Measurements from ENCODE around the gene C16orf96. TPM values are rescaled to one million over a fixed set of nuclear protein-coding genes. Genes with fewer than 3 reads are reported as not detected.
A peak's percentile ranks its signal among the peaks of the same experiment; 100 is the strongest.

C16orf96 gene
- total RNA-seq, 1 experiment from 2014 or later, result 0.15 TPM

- H4K20me1 ChIP-seq (ENCODE audit: insufficient read depth), result peaks cover 39% of the 10 kb centered on the region
- no peaks in the 10 kb centered on the region for H3K9me2 ChIP-seq (ENCODE audit: insufficient read depth)
- peaks cover 42% of the 10 kb centered on the region for H3K4me1 ChIP-seq (replicated peaks; ENCODE audit: insufficient read depth)
- no peaks in the 10 kb centered on the region for H3K27me3 ChIP-seq (ENCODE audit: insufficient read depth, low read depth)
- TF ChIP-seq EZH2 (IDR thresholded peaks at IDR 0.05; ENCODE audit: low read depth), result no peak
- no peak for TF ChIP-seq CTCF (conservative IDR thresholded peaks at IDR 0.05)
- peaks cover 23% of the 10 kb centered on the region for H3F3A ChIP-seq (ENCODE audit: insufficient read depth, low read depth)
- H3K79me2 ChIP-seq (ENCODE audit: low read depth), result peaks cover 60% of the 10 kb centered on the region
- peak within 1 kb of the TSS; percentile 62 for H3K27ac ChIP-seq
- no peaks in the 10 kb centered on the region for H3K9me3 ChIP-seq (ENCODE audit: insufficient read depth, low read depth)
- ChIA-PET POLR2A (ENCODE audit: unreplicated experiment) (interaction anchor here (0.6 kb wide), 1 partner anchor 120 kb away, joined by 7 read pairs; no protein-coding TSS in a partner anchor), CTCF (no interaction called here)
- peak; percentile 83 to 95 for DNase-seq
- peak within 1 kb of the TSS; percentile 89 for H3K4me2 ChIP-seq
- intact Hi-C loops (cut with micrococcal nuclease; ENCODE audit: unreplicated experiment), result loop anchor here (5.0 to 10.0 kb wide), 4 partner anchors 200 to 483 kb away; partner anchors contain the start of genes CORO7, EEF2KMT, SEC14L5 and TFAP4
- H2AFZ ChIP-seq, result peak within 1 kb of the TSS; percentile 90
- no TSS peak for BruUV-seq (replicated peaks)
- peak within 1 kb of the TSS; percentile 87 for H3K4me3 ChIP-seq
- no peaks in the 10 kb centered on the region for H3K36me3 ChIP-seq (ENCODE audit: low read depth)
Measured at GRCh38 chr16:4614571-4615383, 58.6 kb downstream of the C16orf96 start, which contains the start of gene UBALD1. Gene UBALD1 (minus strand): TSS chr16:4614888. CDS start chr16:4614797, 91 bp downstream.

- peaks cover 33% of the 10 kb centered on the region for H4K20me1 ChIP-seq (ENCODE audit: insufficient read depth)
- H3F3A ChIP-seq (ENCODE audit: insufficient read depth, low read depth), result peaks cover 23% of the 10 kb centered on the region
- peak overlapping the region; percentile 90 for H2AFZ ChIP-seq
- no peaks in the 10 kb centered on the region for H3K27me3 ChIP-seq (ENCODE audit: insufficient read depth, low read depth)
- intact Hi-C loops (cut with micrococcal nuclease; ENCODE audit: unreplicated experiment), result loop anchor here (2.0 to 10.0 kb wide), 5 partner anchors 201 to 482 kb away; partner anchors contain the start of genes CORO7, EEF2KMT, SEC14L5 and TFAP4
- no peak for TF ChIP-seq CTCF (conservative IDR thresholded peaks at IDR 0.05)
- DNase-seq, result no peak
- no peaks in the 10 kb centered on the region for H3K9me2 ChIP-seq (ENCODE audit: insufficient read depth)
- H3K4me2 ChIP-seq, result peak overlapping the region; percentile 89
- ChIA-PET POLR2A (ENCODE audit: unreplicated experiment) (interaction anchor here (0.6 to 0.7 kb wide), 5 partner anchors 15 to 483 kb away, joined by 3 to 11 read pairs (median 7); no protein-coding TSS in a partner anchor), CTCF (interaction anchor here (0.6 to 1.6 kb wide), 7 partner anchors 9 to 735 kb away, joined by 3 to 13 read pairs (median 6); partner anchors contain the start of genes CREBBP and MGRN1)
- peaks cover 54% of the 10 kb centered on the region for H3K79me2 ChIP-seq (ENCODE audit: low read depth)
- H3K4me3 ChIP-seq, result peak overlapping the region; percentile 87
- H3K9me3 ChIP-seq (ENCODE audit: insufficient read depth, low read depth), result no peaks in the 10 kb centered on the region
- peaks cover 42% of the 10 kb centered on the region for H3K4me1 ChIP-seq (replicated peaks; ENCODE audit: insufficient read depth)
- no peaks in the 10 kb centered on the region for H3K36me3 ChIP-seq (ENCODE audit: low read depth)
- TSS peak; percentile 24 for BruUV-seq (replicated peaks)
- H3K27ac ChIP-seq, result peak overlapping the region; percentile 62
Measured at GRCh38 chr16:4615384-4616046, 59.4 kb downstream of the C16orf96 start.
